Calu3 (cell line): Measurements from ENCODE around the gene LILRA2. TPM values are rescaled to one million over a fixed set of nuclear protein-coding genes. Genes with fewer than 3 reads are reported as not detected.
"Not testable (repeated sequence)": the region's sequence is repeated elsewhere in the genome, so short reads cannot be mapped to it uniquely, and the experiment has no call there.

ENCODE experiments used
- BruUV-seq: library from RNA; stranded (reverse); fragments of 400-500 nt; replicated peaks from 2 replicates; lab custom pipeline; 2021; lab: Mats Ljungman, UMichigan
- CTCF ChIA-PET: fragments of 300-600 bp; sonication (Branson Sonifier 250); formaldehyde crosslinking; loops from one replicate; lab custom pipeline; 2022; ENCODE audit warnings: antibody characterized with exemption; lab: Charles Lee
- DNase-seq: peaks from one replicate; pipeline ENCODE4 v3.0.0; 2022
- H3K27ac Mint-ChIP-seq: one replicate; pipeline ENCODE4 v1.8.0; 2022; ENCODE audit warnings: mixed read lengths; ENCODE audit not compliant: unreplicated experiment
- H3K27me3 Mint-ChIP-seq: one replicate; pipeline ENCODE4 v1.8.0; 2022; ENCODE audit warnings: mixed read lengths; ENCODE audit not compliant: unreplicated experiment
- H3K36me3 Mint-ChIP-seq: one replicate; pipeline ENCODE4 v1.8.0; 2022; ENCODE audit warnings: mild to moderate bottlenecking, moderate library complexity, mixed read lengths; ENCODE audit not compliant: insufficient read depth, unreplicated experiment
- H3K4me1 Mint-ChIP-seq: one replicate; pipeline ENCODE4 v1.8.0; 2022; ENCODE audit warnings: mild to moderate bottlenecking, low read depth, mixed read lengths; ENCODE audit not compliant: unreplicated experiment
- H3K4me3 Mint-ChIP-seq: one replicate; pipeline ENCODE4 v1.8.0; 2022; ENCODE audit warnings: mild to moderate bottlenecking, low read depth, moderate library complexity, mixed read lengths; ENCODE audit not compliant: unreplicated experiment
- H3K9me3 Mint-ChIP-seq: one replicate; pipeline ENCODE4 v1.8.0; 2022; ENCODE audit warnings: low read depth, mixed read lengths; ENCODE audit not compliant: unreplicated experiment
- intact Hi-C: fragments of 100-400 bp; cut with micrococcal nuclease; formaldehyde crosslinking; loops from one replicate; pipeline ENCODE4 v1.10.0; 2022; ENCODE audit not compliant: unreplicated experiment
- total RNA-seq: library from RNA; stranded (reverse); gene quantifications from 2 replicates; pipeline ENCODE4 v1.2.3, GENCODE V29; 2022
- TF ChIP-seq, protein P1 (sequence below): fragments of 200-600 bp; IDR thresholded peaks from one replicate; pipeline ENCODE4 v1.8.0; 2022; ENCODE audit warnings: antibody characterized with exemption; ENCODE audit not compliant: unreplicated experiment

The LILRA2 gene
- total RNA-seq, 1 experiment from 2014 or later: not detected

DNA sequence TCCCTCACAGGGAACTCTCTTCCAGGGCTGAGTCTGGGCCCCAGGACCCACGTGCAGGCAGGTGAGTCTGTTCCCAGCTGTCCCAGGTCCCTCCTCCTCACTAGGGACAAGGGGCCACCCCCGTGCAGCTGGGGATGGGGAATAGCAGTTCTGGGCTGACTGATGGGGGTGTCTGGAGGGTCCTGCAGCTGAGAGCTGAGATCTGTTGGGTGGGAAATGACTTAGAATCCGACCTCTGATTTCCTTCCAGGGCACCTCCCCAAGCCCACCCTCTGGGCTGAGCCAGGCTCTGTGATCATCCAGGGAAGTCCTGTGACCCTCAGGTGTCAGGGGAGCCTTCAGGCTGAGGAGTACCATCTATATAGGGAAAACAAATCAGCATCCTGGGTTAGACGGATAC is 461 bp downstream of the LILRA2 start:
- H3K36me3 Mint-ChIP-seq: no peaks in the 10 kb centered on the region
- intact Hi-C loops: no loop called here

DNA sequence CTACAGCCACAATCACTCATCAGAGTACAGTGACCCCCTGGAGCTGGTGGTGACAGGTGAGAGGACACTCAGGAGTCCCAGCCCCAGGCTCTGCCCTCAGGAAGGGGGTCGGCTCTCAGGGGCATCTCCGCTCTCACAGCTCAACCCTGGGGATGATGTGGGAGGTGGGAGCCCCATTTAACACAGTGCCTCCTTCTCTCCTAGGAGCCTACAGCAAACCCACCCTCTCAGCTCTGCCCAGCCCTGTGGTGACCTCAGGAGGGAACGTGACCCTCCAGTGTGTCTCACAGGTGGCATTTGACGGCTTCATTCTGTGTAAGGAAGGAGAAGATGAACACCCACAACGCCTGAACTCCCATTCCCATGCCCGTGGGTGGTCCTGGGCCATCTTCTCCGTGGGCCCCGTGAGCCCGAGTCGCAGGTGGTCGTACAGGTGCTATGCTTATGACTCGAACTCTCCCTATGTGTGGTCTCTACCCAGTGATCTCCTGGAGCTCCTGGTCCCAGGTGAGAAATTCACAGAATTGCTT is 1.0 kb downstream of the LILRA2 start:
- no peak overlapping the region for H3K27ac Mint-ChIP-seq
- no peaks in the 10 kb centered on the region for H3K9me3 Mint-ChIP-seq
- intact Hi-C loops: no loop called here

More for the DNA sequence above, 461 bp downstream of the LILRA2 start:
- no peak for DNase-seq
- Mint-ChIP-seq H3K27ac (no peak overlapping the region), H3K4me3 (no peak overlapping the region), H3K4me1 (no peaks in the 10 kb centered on the region), H3K9me3 (no peaks in the 10 kb centered on the region), H3K27me3 (peaks cover 69% of the 10 kb centered on the region)
- TF ChIP-seq, protein P1, sequence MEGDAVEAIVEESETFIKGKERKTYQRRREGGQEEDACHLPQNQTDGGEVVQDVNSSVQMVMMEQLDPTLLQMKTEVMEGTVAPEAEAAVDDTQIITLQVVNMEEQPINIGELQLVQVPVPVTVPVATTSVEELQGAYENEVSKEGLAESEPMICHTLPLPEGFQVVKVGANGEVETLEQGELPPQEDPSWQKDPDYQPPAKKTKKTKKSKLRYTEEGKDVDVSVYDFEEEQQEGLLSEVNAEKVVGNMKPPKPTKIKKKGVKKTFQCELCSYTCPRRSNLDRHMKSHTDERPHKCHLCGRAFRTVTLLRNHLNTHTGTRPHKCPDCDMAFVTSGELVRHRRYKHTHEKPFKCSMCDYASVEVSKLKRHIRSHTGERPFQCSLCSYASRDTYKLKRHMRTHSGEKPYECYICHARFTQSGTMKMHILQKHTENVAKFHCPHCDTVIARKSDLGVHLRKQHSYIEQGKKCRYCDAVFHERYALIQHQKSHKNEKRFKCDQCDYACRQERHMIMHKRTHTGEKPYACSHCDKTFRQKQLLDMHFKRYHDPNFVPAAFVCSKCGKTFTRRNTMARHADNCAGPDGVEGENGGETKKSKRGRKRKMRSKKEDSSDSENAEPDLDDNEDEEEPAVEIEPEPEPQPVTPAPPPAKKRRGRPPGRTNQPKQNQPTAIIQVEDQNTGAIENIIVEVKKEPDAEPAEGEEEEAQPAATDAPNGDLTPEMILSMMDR: no peak
- no TSS peak for BruUV-seq
- CTCF ChIA-PET: no interaction called here

DNA sequence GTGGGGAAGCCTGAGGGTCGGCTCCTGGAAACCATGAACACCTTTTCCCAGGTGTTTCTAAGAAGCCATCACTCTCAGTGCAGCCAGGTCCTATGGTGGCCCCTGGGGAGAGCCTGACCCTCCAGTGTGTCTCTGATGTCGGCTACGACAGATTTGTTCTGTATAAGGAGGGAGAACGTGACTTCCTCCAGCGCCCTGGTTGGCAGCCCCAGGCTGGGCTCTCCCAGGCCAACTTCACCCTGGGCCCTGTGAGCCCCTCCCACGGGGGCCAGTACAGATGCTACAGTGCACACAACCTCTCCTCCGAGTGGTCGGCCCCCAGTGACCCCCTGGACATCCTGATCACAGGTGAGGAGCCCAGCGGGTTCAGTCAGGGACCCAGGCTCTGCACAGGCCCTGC is 1.6 kb downstream of the LILRA2 start:
- CTCF ChIA-PET, H3K27ac Mint-ChIP-seq, intact Hi-C loops, H3K4me1 Mint-ChIP-seq, DNase-seq, H3K4me3 Mint-ChIP-seq, H3K9me3 Mint-ChIP-seq, H3K36me3 Mint-ChIP-seq, BruUV-seq: not testable (repeated sequence)
- H3K27me3 Mint-ChIP-seq: peaks cover 69% of the 10 kb centered on the region

More for the DNA sequence above, 1.0 kb downstream of the LILRA2 start:
- no TSS peak for BruUV-seq
- CTCF ChIA-PET: no interaction called here
- H3K27me3 Mint-ChIP-seq: peaks cover 69% of the 10 kb centered on the region
- TF ChIP-seq, protein P1: no peak
- no peaks in the 10 kb centered on the region for H3K36me3 Mint-ChIP-seq
- no peaks in the 10 kb centered on the region for H3K4me1 Mint-ChIP-seq
- DNase-seq: no peak
- no peak overlapping the region for H3K4me3 Mint-ChIP-seq

DNA sequence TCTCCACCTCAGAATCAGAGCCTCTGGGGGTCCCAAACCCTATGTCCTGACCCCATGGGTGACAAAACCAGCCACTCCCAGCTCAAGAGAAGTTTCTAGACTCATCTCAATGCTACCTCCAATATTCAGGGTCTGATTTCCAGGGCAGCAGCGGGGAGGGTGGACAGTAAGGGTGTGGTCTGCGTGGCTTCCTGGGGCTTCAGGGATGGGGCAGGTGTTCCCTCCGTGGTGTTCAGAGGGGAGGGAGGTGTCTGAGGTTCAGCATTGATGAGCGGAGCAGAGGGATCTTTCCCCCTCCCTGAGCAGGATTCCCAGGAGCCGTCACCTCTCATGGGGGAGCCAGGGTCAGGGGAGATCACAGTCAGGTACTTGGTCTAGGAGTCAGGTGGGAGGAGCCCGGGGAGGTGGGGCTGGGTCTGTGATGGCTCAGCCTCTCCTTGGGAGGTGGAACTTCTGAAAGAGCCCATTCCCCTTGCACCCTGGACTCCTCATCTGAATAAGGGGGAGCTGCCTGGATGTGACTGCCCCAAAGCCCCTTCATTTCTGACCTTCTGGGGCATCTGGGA is 2.9 kb downstream of the LILRA2 start:
- no TSS peak for BruUV-seq
- H3K27me3 Mint-ChIP-seq: peaks cover 63% of the 10 kb centered on the region
- H3K27ac Mint-ChIP-seq: no peak overlapping the region
- CTCF ChIA-PET: no interaction called here
- no peaks in the 10 kb centered on the region for H3K4me1 Mint-ChIP-seq
- H3K4me3 Mint-ChIP-seq: no peak overlapping the region
- no peak for DNase-seq
- intact Hi-C loops: no loop called here
- no peaks in the 10 kb centered on the region for H3K9me3 Mint-ChIP-seq
- H3K36me3 Mint-ChIP-seq: no peaks in the 10 kb centered on the region
- TF ChIP-seq, protein P1: no peak

DNA sequence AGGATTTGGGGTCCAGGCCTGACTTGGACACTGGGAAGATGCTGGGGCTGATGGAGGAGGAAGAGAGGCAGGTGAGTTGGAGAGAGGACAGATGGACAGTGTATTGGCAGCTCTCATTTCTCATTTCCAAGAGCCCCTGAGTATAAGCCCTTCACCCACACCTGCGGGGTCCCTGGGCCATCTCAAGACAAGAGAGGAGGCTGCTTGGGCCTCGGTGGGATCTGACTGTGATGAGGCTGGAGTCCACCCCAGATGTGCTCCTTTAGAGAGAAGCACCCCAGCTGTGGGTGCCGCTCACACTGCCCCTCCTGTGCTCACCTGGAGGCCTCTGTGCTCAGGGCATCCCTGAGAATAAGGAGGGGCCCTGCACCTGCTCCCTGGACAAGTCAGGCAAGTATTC is 3.7 kb downstream of the LILRA2 start:
- no peak for DNase-seq
- H3K27me3 Mint-ChIP-seq: peaks cover 60% of the 10 kb centered on the region
- H3K4me3 Mint-ChIP-seq: no peak overlapping the region
- TF ChIP-seq, protein P1: no peak
- no peak overlapping the region for H3K27ac Mint-ChIP-seq
- intact Hi-C loops: no loop called here
- BruUV-seq: no TSS peak
- H3K36me3 Mint-ChIP-seq: no peaks in the 10 kb centered on the region
- CTCF ChIA-PET: interaction anchor here (0.6 kb wide), 1 partner anchor 96 kb away, joined by 3 read pairs; no protein-coding TSS in a partner anchor
- H3K9me3 Mint-ChIP-seq: no peaks in the 10 kb centered on the region
- no peaks in the 10 kb centered on the region for H3K4me1 Mint-ChIP-seq

DNA sequence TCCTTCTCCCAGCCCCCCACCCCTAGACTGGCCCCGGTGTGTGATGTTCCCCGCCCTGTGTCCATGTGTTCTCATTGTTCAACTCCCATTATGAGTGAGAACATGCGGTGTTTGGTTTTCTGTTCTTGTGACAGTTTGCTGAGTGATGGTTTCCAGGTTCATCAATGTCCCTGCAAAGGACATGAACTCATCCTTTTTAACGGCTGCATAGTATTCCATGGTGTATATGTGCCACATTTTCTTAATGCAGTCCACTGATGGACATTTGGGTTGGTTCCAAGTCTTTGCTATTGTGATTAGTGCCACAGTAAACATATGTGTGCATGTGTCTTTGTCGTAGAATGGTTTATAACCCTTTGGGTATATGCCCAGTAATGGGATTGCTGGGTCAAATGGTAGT is 4.7 kb downstream of the LILRA2 start:
- BruUV-seq, H3K27ac Mint-ChIP-seq, H3K4me3 Mint-ChIP-seq, H3K36me3 Mint-ChIP-seq, CTCF ChIA-PET, H3K9me3 Mint-ChIP-seq, intact Hi-C loops, H3K4me1 Mint-ChIP-seq, DNase-seq: not testable (repeated sequence)
- H3K27me3 Mint-ChIP-seq: peaks cover 60% of the 10 kb centered on the region
